Islet of Langerhans (tissue), 1 donor: ENCODE data around the gene NIP7.
"Not testable (repeated sequence)": the region's sequence is repeated elsewhere in the genome, so short reads cannot be mapped to it uniquely, and the experiment has no call there.

ENCODE experiments used
- FAIRE-seq: peaks from one replicate; lab custom pipeline; 2011; peaks lifted over from hg19 to GRCh38; lab: Jason Lieb, UNC

Gene NIP7

GRCh38 chr16:69345923-69346322, 6.4 kb downstream of the NIP7 start:
- no peak for FAIRE-seq

- no peak for FAIRE-seq
Observed at GRCh38 chr16:69346683-69347082, 7.1 kb downstream of the NIP7 start.

- no peak for FAIRE-seq
Observed at GRCh38 chr16:69348222-69348621, 8.7 kb downstream of the NIP7 start.

- FAIRE-seq: no peak
Observed at GRCh38 chr16:69349536-69349935, 10.0 kb downstream of the NIP7 start.

- FAIRE-seq: no peak
Observed at GRCh38 chr16:69350536-69351133, 11.1 kb downstream of the NIP7 start.

GRCh38 chr16:69351309-69352027, 11.9 kb downstream of the NIP7 start, which contains the start of gene TMED6:
TMED6 (minus strand) TSS chr16:69351786; CDS start chr16:69351753, 33 bp downstream.
- peak; percentile 91 for FAIRE-seq

- not testable (repeated sequence) for FAIRE-seq
Observed at GRCh38 chr16:69360070-69360469, 20.5 kb downstream of the NIP7 start.

- no peak for FAIRE-seq
Observed at GRCh38 chr16:69363281-69363717, 23.7 kb downstream of the NIP7 start.

GRCh38 chr16:69364088-69364487, 24.5 kb downstream of the NIP7 start:
- FAIRE-seq: no peak

- FAIRE-seq: no peak
Observed at GRCh38 chr16:69365901-69366300, 26.3 kb downstream of the NIP7 start.

GRCh38 chr16:69366431-69366830, 26.9 kb downstream of the NIP7 start:
- no peak for FAIRE-seq

- no peak for FAIRE-seq
Observed at GRCh38 chr16:69367980-69368379, 28.4 kb downstream of the NIP7 start.

- no peak for FAIRE-seq
Observed at GRCh38 chr16:69368866-69369265, 29.3 kb downstream of the NIP7 start.

GRCh38 chr16:69371564-69371963, 32.0 kb downstream of the NIP7 start:
- FAIRE-seq: no peak

- no peak for FAIRE-seq
Observed at GRCh38 chr16:69373019-69373418, 33.4 kb downstream of the NIP7 start.

GRCh38 chr16:69376393-69377059, 37.0 kb downstream of the NIP7 start:
- no peak for FAIRE-seq

GRCh38 chr16:69378036-69378435, 38.5 kb downstream of the NIP7 start:
- no peak for FAIRE-seq

GRCh38 chr16:69378760-69379159, 39.2 kb downstream of the NIP7 start:
- FAIRE-seq: no peak

GRCh38 chr16:69381231-69381630, 41.7 kb downstream of the NIP7 start:
- FAIRE-seq: no peak

GRCh38 chr16:69382421-69382820, 42.8 kb downstream of the NIP7 start:
- no peak for FAIRE-seq

- no peak for FAIRE-seq
Observed at GRCh38 chr16:69384974-69385373, 45.4 kb downstream of the NIP7 start.

GRCh38 chr16:69386596-69386995, 47.0 kb downstream of the NIP7 start:
- FAIRE-seq: no peak
